H9 (cell line): ENCODE data around the gene KL. TPM values are rescaled to one million over a fixed set of nuclear protein-coding genes. Genes with fewer than 3 reads are reported as not detected.

Experiments
- DNase-seq: peaks from one replicate; pipeline ENCODE4 v3.0.0-alpha.2; 2017
- H2AFZ ChIP-seq: one replicate; pipeline ENCODE4 v1.6.1; 2013; ENCODE audit warnings: mild to moderate bottlenecking, low read length, control low read depth, moderate library complexity
- H2AK5ac ChIP-seq: 2 replicates; pipeline ENCODE4 v1.6.1; 2013; ENCODE audit warnings: low read length, control low read depth, mixed read lengths; ENCODE audit not compliant: insufficient read length
- H2BK120ac ChIP-seq: one replicate; pipeline ENCODE4 v1.6.1; 2013; ENCODE audit warnings: low read depth, mild to moderate bottlenecking, low read length, control low read depth, inconsistent platforms; ENCODE audit not compliant: poor library complexity, severe bottlenecking
- H2BK12ac ChIP-seq: 2 replicates; pipeline ENCODE4 v1.6.1; 2013; ENCODE audit warnings: low read length, control low read depth, mixed read lengths, low read depth; ENCODE audit not compliant: insufficient read length
- H2BK15ac ChIP-seq: 2 replicates; pipeline ENCODE4 v1.6.1; 2013; ENCODE audit warnings: low read depth, low read length, control low read depth
- H2BK20ac ChIP-seq: one replicate; pipeline ENCODE4 v1.6.1; 2013; ENCODE audit warnings: low read depth, mild to moderate bottlenecking, low read length, control low read depth, inconsistent platforms; ENCODE audit not compliant: poor library complexity, severe bottlenecking
- H2BK5ac ChIP-seq: 2 replicates; pipeline ENCODE4 v1.6.1; 2013; ENCODE audit warnings: low read length, control low read depth, mixed read lengths; ENCODE audit not compliant: insufficient read length
- H3K14ac ChIP-seq: 2 replicates; pipeline ENCODE4 v1.6.1; 2013; ENCODE audit warnings: low read length, control low read depth; ENCODE audit not compliant: insufficient read depth
- H3K18ac ChIP-seq: 2 replicates; pipeline ENCODE4 v1.6.1; 2013; ENCODE audit warnings: low read depth, mild to moderate bottlenecking, mixed read lengths, low read length, control low read depth; ENCODE audit not compliant: insufficient read length
- H3K23ac ChIP-seq: 2 replicates; pipeline ENCODE4 v1.6.1; 2013; ENCODE audit warnings: low read length, control low read depth, mixed read lengths, low read depth; ENCODE audit not compliant: insufficient read length
- H3K23me2 ChIP-seq: 2 replicates; pipeline ENCODE4 v1.6.1; 2013; ENCODE audit warnings: low read depth, mild to moderate bottlenecking, mixed read lengths, low read length, control low read depth; ENCODE audit not compliant: insufficient read length, poor library complexity, severe bottlenecking
- H3K27ac ChIP-seq: 2 replicates; pipeline ENCODE4 v1.5.1; 2013; ENCODE audit warnings: low read length, control low read depth, mixed read lengths, low read depth; ENCODE audit not compliant: insufficient read length
- H3K27me3 ChIP-seq: 2 replicates; pipeline ENCODE4 v1.6.1; 2013; ENCODE audit warnings: low read length, control low read depth, inconsistent platforms; ENCODE audit not compliant: insufficient read depth
- H3K4ac ChIP-seq: 2 replicates; pipeline ENCODE4 v1.6.1; 2013; ENCODE audit warnings: low read depth, mild to moderate bottlenecking, control low read depth, inconsistent platforms, low read length, moderate library complexity
- H3K4me1 ChIP-seq: 2 replicates; pipeline ENCODE4 v1.6.1; 2013; ENCODE audit warnings: low read length, control low read depth, inconsistent platforms; ENCODE audit not compliant: insufficient read depth
- H3K4me2 ChIP-seq: 2 replicates; pipeline ENCODE4 v1.6.1; 2013; ENCODE audit warnings: low read length, control low read depth, mixed read lengths; ENCODE audit not compliant: insufficient read length, insufficient read depth
- H3K56ac ChIP-seq: 2 replicates; pipeline ENCODE4 v1.6.1; 2013; ENCODE audit warnings: low read depth, mild to moderate bottlenecking, mixed read lengths, low read length, control low read depth; ENCODE audit not compliant: insufficient read length
- H3K79me1 ChIP-seq: 2 replicates; pipeline ENCODE4 v1.6.1; 2013; ENCODE audit warnings: low read depth, mild to moderate bottlenecking, moderate library complexity, low read length, control low read depth, inconsistent platforms; ENCODE audit not compliant: insufficient read depth, poor library complexity, severe bottlenecking
- H3K79me2 ChIP-seq: 2 replicates; pipeline ENCODE4 v1.6.1; 2013; ENCODE audit warnings: low read length, control low read depth, inconsistent platforms; ENCODE audit not compliant: insufficient read depth
- H3K9ac ChIP-seq: 2 replicates; pipeline ENCODE4 v1.6.1; 2013; ENCODE audit warnings: low read length, control low read depth, mixed read lengths; ENCODE audit not compliant: insufficient read length; ENCODE audit errors: extremely low read depth
- H3K9me3 ChIP-seq: one replicate; pipeline ENCODE4 v1.6.1; 2013; ENCODE audit warnings: low read depth, low read length, inconsistent platforms; ENCODE audit not compliant: control insufficient read depth
- H3T11ph ChIP-seq: one replicate; pipeline ENCODE4 v1.6.1; 2013; ENCODE audit warnings: mild to moderate bottlenecking, low read length, control low read depth, inconsistent platforms
- H4K20me1 ChIP-seq: one replicate; pipeline ENCODE4 v1.6.1; 2013; ENCODE audit not compliant: control insufficient read depth, insufficient read length, insufficient read depth
- H4K5ac ChIP-seq: 2 replicates; pipeline ENCODE4 v1.6.1; 2013; ENCODE audit warnings: low read depth, mild to moderate bottlenecking, mixed read lengths, low read length, control low read depth; ENCODE audit not compliant: insufficient read length
- H4K8ac ChIP-seq: replicated peaks from 2 replicates; pipeline ENCODE4 v1.6.1; 2013; ENCODE audit warnings: low read length, control low read depth, mixed read lengths, low read depth; ENCODE audit not compliant: insufficient read length
- H4K91ac ChIP-seq: 2 replicates; pipeline ENCODE4 v1.6.1; 2013; ENCODE audit warnings: low read depth, mild to moderate bottlenecking, moderate library complexity, mixed read lengths, low read length, control low read depth; ENCODE audit not compliant: insufficient read length
- H3K27ac Mint-ChIP-seq, 3 experiments: 2 replicates in 2 of 3; 3 replicates in 1 of 3; pipeline ENCODE4 v1.8.0; 2020 to 2021; ENCODE audit warnings: mixed read lengths in 3 of 3, mild to moderate bottlenecking in 1 of 3, moderate library complexity in 1 of 3
- H3K27me3 Mint-ChIP-seq: 2 replicates; pipeline ENCODE4 v1.8.0; 2021; ENCODE audit warnings: low read depth, mild to moderate bottlenecking, moderate library complexity, mixed read lengths
- H3K36me3 Mint-ChIP-seq, 3 experiments: 2 replicates in 2 of 3; 3 replicates in 1 of 3; pipeline ENCODE4 v1.8.0; 2020 to 2021; ENCODE audit warnings: low read depth in 3 of 3, mixed read lengths in 3 of 3; ENCODE audit not compliant: insufficient read depth in 1 of 3
- H3K4me1 Mint-ChIP-seq, 2 experiments: 2 replicates each; pipeline ENCODE4 v1.8.0; 2020; ENCODE audit warnings: mixed read lengths in 2 of 2
- H3K4me3 Mint-ChIP-seq, 2 experiments: 2 replicates in 1 of 2; 3 replicates in 1 of 2; pipeline ENCODE4 v1.8.0; 2020 to 2021; ENCODE audit warnings: mild to moderate bottlenecking in 2 of 2, mixed read lengths in 2 of 2, moderate library complexity in 1 of 2
- H3K9me3 Mint-ChIP-seq, 2 experiments: 2 replicates in 1 of 2; 3 replicates in 1 of 2; pipeline ENCODE4 v1.8.0; 2020; ENCODE audit warnings: mild to moderate bottlenecking in 2 of 2, mixed read lengths in 2 of 2, moderate library complexity in 1 of 2
- WGBS: extraction: QIAGEN DNeasy Blood & Tissue Kit; methylation state at CpG from one replicate; pipeline ENCODE4 v1.1.7; 2013; ENCODE audit warnings: missing lambda C conversion rate, low lambda C conversion rate, mixed read lengths; ENCODE audit not compliant: insufficient read length; ENCODE audit errors: extremely low coverage; 5-methylcytosine and 5-hydroxymethylcytosine counted together
- total RNA-seq: library from RNA; stranded (reverse); gene quantifications from 2 replicates; pipeline ENCODE4 v1.2.1, GENCODE V29; 2021
- TF ChIP-seq, protein P1 (sequence below): fragments of 200-600 bp; sonication (generic); conservative IDR thresholded peaks from 3 replicates; pipeline ENCODE4 v1.8.0; 2021; ENCODE audit warnings: antibody characterized with exemption, mild to moderate bottlenecking

The KL gene
- total RNA-seq, 1 experiment from 2014 or later = not detected

DNA sequence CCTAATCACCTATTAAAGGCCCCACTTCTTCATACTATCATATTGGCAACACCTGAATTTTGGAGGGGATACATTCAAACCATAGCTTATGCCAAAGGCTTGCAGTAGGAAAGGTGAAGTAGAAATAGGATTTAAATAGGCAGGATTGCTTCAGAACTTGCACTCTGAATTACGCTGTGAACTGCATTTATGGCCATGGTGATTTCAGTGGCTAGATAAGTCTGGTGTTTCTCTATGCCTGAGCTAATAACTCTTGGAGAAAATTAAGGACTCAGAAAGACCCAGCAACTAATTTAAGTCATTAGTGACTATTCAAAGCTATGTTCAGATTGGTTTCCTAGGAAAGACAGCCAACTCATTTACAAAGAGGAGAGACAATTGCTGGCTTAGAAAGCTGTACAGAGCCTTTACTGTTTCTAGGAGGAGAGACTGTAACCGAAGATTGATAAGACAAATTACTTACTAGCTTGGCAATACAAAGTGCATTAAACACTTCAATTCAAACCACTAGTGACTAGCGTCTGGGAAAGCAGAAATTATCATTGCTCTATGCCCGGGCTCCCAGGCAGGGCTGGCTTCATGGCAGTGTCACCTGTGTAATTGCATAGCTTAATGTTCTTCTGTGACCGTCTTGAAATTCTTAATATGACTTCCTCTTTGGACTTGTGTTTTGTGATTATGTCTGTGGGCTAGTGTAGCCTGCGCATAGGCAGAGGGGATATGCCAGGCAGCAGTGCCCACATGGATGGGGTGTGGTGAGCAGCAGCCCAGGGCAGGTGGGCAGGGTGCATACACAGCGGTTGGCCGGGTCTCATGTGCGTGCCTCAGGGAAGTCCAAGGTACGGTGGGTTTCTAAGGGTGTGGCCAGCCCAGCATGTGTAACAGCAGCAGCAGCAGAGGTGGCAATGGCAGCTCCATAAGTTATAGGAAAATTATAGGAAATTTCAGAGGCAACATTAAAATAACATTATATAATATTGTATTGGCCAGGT lies 60.1 kb downstream of the KL start:
- Histone ChIP-seq H2BK5ac (no peak overlapping the region), H4K8ac (no peak overlapping the region), H2BK20ac (no peak overlapping the region), H2BK15ac (no peak overlapping the region), H4K5ac (no peak overlapping the region), H3K9ac (no peak overlapping the region), H3K79me1 (no peaks in the 10 kb centered on the region), H3K79me2 (no peaks in the 10 kb centered on the region), H3K23me2 (no peaks in the 10 kb centered on the region), H3K23ac (no peak overlapping the region), H3K18ac (no peak overlapping the region), H4K91ac (no peak overlapping the region), H3T11ph (no peak overlapping the region), H3K4me1 (no peaks in the 10 kb centered on the region; the same call in 1 of the 2 replicates), H2AFZ (no peak overlapping the region), H3K9me3 (no peaks in the 10 kb centered on the region), H3K27ac (no peak overlapping the region), H3K4me2 (no peak overlapping the region), H2BK120ac (no peak overlapping the region), H3K27me3 (no peaks in the 10 kb centered on the region), H2AK5ac (no peak overlapping the region), H3K4ac (no peak overlapping the region), H2BK12ac (no peak overlapping the region), H3K14ac (no peak overlapping the region), H3K56ac (no peak overlapping the region), H4K20me1 (no peaks in the 10 kb centered on the region)
- no peaks in the 10 kb centered on the region; a peak in 1 of 5 replicates for H3K9me3 Mint-ChIP-seq
- H3K27me3 Mint-ChIP-seq = no peaks in the 10 kb centered on the region
- H3K36me3 Mint-ChIP-seq = no peaks in the 10 kb centered on the region
- DNase-seq = no peak
- H3K4me1 Mint-ChIP-seq = peaks cover 14 to 17% of the 10 kb centered on the region in 2 experiments
- H3K27ac Mint-ChIP-seq = no peak overlapping the region
- no CpG with 5 or more reads among the region's 10 CpGs for WGBS
- H3K4me3 Mint-ChIP-seq = no peak overlapping the region
- TF ChIP-seq, protein P1, sequence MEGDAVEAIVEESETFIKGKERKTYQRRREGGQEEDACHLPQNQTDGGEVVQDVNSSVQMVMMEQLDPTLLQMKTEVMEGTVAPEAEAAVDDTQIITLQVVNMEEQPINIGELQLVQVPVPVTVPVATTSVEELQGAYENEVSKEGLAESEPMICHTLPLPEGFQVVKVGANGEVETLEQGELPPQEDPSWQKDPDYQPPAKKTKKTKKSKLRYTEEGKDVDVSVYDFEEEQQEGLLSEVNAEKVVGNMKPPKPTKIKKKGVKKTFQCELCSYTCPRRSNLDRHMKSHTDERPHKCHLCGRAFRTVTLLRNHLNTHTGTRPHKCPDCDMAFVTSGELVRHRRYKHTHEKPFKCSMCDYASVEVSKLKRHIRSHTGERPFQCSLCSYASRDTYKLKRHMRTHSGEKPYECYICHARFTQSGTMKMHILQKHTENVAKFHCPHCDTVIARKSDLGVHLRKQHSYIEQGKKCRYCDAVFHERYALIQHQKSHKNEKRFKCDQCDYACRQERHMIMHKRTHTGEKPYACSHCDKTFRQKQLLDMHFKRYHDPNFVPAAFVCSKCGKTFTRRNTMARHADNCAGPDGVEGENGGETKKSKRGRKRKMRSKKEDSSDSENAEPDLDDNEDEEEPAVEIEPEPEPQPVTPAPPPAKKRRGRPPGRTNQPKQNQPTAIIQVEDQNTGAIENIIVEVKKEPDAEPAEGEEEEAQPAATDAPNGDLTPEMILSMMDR = no peak
